WTC11 (cell line): ENCODE results near the gene CST9. TPM values are rescaled to one million over a fixed set of nuclear protein-coding genes. Genes with fewer than 3 reads are reported as not detected.
A peak's percentile ranks its signal among the peaks of the same experiment; 100 is the strongest.

Experiments used
- ATAC-seq: fragments of 200-7000 bp; cut with Tn5 transposase; 2 replicates; pipeline ENCODE4 v1.10.0; 2021; ENCODE audit warnings: mild to moderate bottlenecking, moderate library complexity
- CTCF ChIA-PET: fragments of 300-600 bp; sonication (Branson Sonifier 250); formaldehyde crosslinking; loops from one replicate; lab custom pipeline; 2021; ENCODE audit warnings: antibody characterized with exemption; lab: Charles Lee
- POLR2A ChIA-PET: fragments of 350-600 bp; sonication (Branson Sonifier 250); formaldehyde crosslinking; loops from one replicate; lab custom pipeline; 2021; ENCODE audit warnings: antibody characterized with exemption; lab: Charles Lee
- DNase-seq: peaks from one replicate; pipeline ENCODE4 v3.0.0; 2021; ENCODE audit warnings: low spot score
- H3K27ac Mint-ChIP-seq: 2 replicates; pipeline ENCODE4 v1.8.0; 2021; ENCODE audit warnings: mixed read lengths
- H3K27me3 Mint-ChIP-seq: 2 replicates; pipeline ENCODE4 v1.8.0; 2021; ENCODE audit warnings: low read depth, mild to moderate bottlenecking, moderate library complexity, mixed read lengths
- H3K36me3 Mint-ChIP-seq: 2 replicates; pipeline ENCODE4 v1.8.0; 2021; ENCODE audit warnings: mixed read lengths
- H3K4me1 Mint-ChIP-seq: 2 replicates; pipeline ENCODE4 v1.8.0; 2022; ENCODE audit warnings: mixed read lengths
- H3K4me3 Mint-ChIP-seq: 2 replicates; pipeline ENCODE4 v1.8.0; 2021; ENCODE audit warnings: mild to moderate bottlenecking, moderate library complexity, mixed read lengths
- H3K9me3 Mint-ChIP-seq: 2 replicates; pipeline ENCODE4 v1.8.0; 2021; ENCODE audit warnings: mixed read lengths
- ATF1 ChIP-seq: sonication (generic); formaldehyde crosslinking; IDR thresholded peaks from 2 replicates; pipeline ENCODE4 v1.8.1; 2023; ENCODE audit warnings: mild to moderate bottlenecking, moderate library complexity, missing genetic modification reagents
- EMX1 ChIP-seq: fragments of 250-450 bp; sonication (Bioruptor Pico); IDR thresholded peaks from 2 replicates; pipeline ENCODE4 v1.8.0; 2021; ENCODE audit warnings: mild to moderate bottlenecking
- ETV6 ChIP-seq: sonication (generic); formaldehyde crosslinking; IDR thresholded peaks from 2 replicates; pipeline ENCODE4 v1.8.1; 2022; ENCODE audit warnings: mild to moderate bottlenecking, missing genetic modification reagents
- FOXK1 ChIP-seq: sonication (generic); formaldehyde crosslinking; IDR thresholded peaks from 2 replicates; pipeline ENCODE4 v1.8.0; 2022; ENCODE audit warnings: mild to moderate bottlenecking, moderate library complexity, missing genetic modification reagents
- GRHL2 ChIP-seq: fragments of 250-450 bp; sonication (Bioruptor Pico); IDR thresholded peaks from 2 replicates; pipeline ENCODE4 v1.8.0; 2022; ENCODE audit warnings: mild to moderate bottlenecking, moderate library complexity; ENCODE audit not compliant: insufficient replicate concordance, severe bottlenecking
- NFE2L1 ChIP-seq: sonication (generic); formaldehyde crosslinking; IDR thresholded peaks from 2 replicates; pipeline ENCODE4 v1.8.1; 2023; ENCODE audit warnings: missing genetic modification reagents
- NFYB ChIP-seq: sonication (generic); formaldehyde crosslinking; conservative IDR thresholded peaks from 2 replicates; pipeline ENCODE4 v1.8.0; 2022; ENCODE audit warnings: low read depth, missing genetic modification reagents
- SP1 ChIP-seq: sonication (generic); formaldehyde crosslinking; conservative IDR thresholded peaks from 2 replicates; pipeline ENCODE4 v1.8.1; 2022; ENCODE audit warnings: missing genetic modification reagents
- TP53 ChIP-seq: sonication (generic); formaldehyde crosslinking; IDR thresholded peaks from 2 replicates; pipeline ENCODE4 v1.8.1; 2023; ENCODE audit warnings: mild to moderate bottlenecking, missing genetic modification reagents
- ZBTB21 ChIP-seq: sonication (generic); formaldehyde crosslinking; IDR thresholded peaks from 2 replicates; pipeline ENCODE4 v1.8.1; 2023; ENCODE audit warnings: mild to moderate bottlenecking, missing genetic modification reagents, borderline replicate concordance
- ZNF396 ChIP-seq: fragments of 250-450 bp; sonication (Bioruptor Pico); IDR thresholded peaks from 2 replicates; pipeline ENCODE4 v1.8.0; 2021; ENCODE audit warnings: mild to moderate bottlenecking, moderate library complexity, borderline replicate concordance
- ZNF416 ChIP-seq: fragments of 250-450 bp; sonication (Bioruptor Pico); IDR thresholded peaks from 2 replicates; pipeline ENCODE4 v1.9.0; 2021; ENCODE audit warnings: mild to moderate bottlenecking, inconsistent platforms
- ZNF423 ChIP-seq: fragments of 250-450 bp; sonication (Bioruptor Pico); IDR thresholded peaks from 2 replicates; pipeline ENCODE4 v2.1.2; 2022; ENCODE audit warnings: mild to moderate bottlenecking, moderate library complexity
- ZNF671 ChIP-seq: fragments of 250-450 bp; sonication (Bioruptor Pico); IDR thresholded peaks from 2 replicates; pipeline ENCODE4 v1.8.0; 2021; ENCODE audit warnings: mild to moderate bottlenecking
- total RNA-seq: library from RNA; stranded (reverse); gene quantifications from 3 replicates; pipeline ENCODE4 v1.2.3, GENCODE V29; 2021
- TF ChIP-seq, protein P1 (sequence below): sonication (generic); formaldehyde crosslinking; conservative IDR thresholded peaks from 2 replicates; pipeline ENCODE4 v1.8.1; 2023; ENCODE audit warnings: mild to moderate bottlenecking, low read depth, missing genetic modification reagents, moderate library complexity
- TF ChIP-seq, protein P2 (sequence below): fragments of 250-450 bp; sonication (Bioruptor Pico); IDR thresholded peaks from 2 replicates; pipeline ENCODE4 v2.1.2; 2022; ENCODE audit warnings: mild to moderate bottlenecking, moderate library complexity
- TF ChIP-seq, protein P3 (sequence below): sonication (generic); formaldehyde crosslinking; IDR thresholded peaks from 2 replicates; pipeline ENCODE4 v1.8.1; 2023; ENCODE audit warnings: mild to moderate bottlenecking, missing genetic modification reagents, moderate library complexity
- TF ChIP-seq, protein P4 (sequence below): sonication (generic); formaldehyde crosslinking; IDR thresholded peaks from 2 replicates; pipeline ENCODE4 v1.8.0; 2022; ENCODE audit warnings: mild to moderate bottlenecking, missing genetic modification reagents
- TF ChIP-seq, protein P5 (sequence below): fragments of 200-600 bp; IDR thresholded peaks from 2 replicates; pipeline ENCODE4 v1.8.0; 2022; ENCODE audit warnings: antibody characterized with exemption
- TF ChIP-seq, protein P6 (sequence below): sonication (generic); formaldehyde crosslinking; IDR thresholded peaks from 2 replicates; pipeline ENCODE4 v1.8.1; 2022; ENCODE audit warnings: missing genetic modification reagents, borderline replicate concordance

CST9 gene
- total RNA-seq, 1 experiment from 2014 or later = not detected

DNA sequence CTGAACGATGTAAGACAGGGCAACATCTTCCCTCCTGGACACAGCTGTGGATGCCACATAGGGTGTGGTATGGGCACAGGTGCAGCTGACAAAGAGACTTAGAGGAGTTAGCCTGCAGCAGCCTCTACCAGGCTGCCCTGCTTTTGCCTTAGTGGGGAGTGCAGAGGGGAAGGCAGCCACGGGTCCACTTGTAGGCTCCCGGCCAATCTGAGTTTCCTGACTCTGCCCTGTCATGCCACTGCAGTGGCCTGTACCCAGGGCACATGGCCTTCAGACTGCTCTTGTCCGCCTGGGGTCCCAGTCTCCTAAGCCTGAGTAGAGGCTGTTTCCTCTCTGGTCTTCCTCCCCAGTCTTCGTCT, 20.3 kb downstream of the CST9 start:
- peaks cover 35% of the 10 kb centered on the region for H3K27me3 Mint-ChIP-seq
- H3K4me1 Mint-ChIP-seq = peaks cover 28% of the 10 kb centered on the region
- CTCF ChIA-PET = interaction anchor here (0.6 to 4.8 kb wide), 8 partner anchors 13 to 142 kb away, joined by 3 to 38 read pairs (median 4); no protein-coding TSS in a partner anchor
- TF ChIP-seq ZBTB21 (CRISPR knock-in tag) = no peak
- TF ChIP-seq ZNF671 (CRISPR knock-in tag) = no peak
- TF ChIP-seq, protein P1, sequence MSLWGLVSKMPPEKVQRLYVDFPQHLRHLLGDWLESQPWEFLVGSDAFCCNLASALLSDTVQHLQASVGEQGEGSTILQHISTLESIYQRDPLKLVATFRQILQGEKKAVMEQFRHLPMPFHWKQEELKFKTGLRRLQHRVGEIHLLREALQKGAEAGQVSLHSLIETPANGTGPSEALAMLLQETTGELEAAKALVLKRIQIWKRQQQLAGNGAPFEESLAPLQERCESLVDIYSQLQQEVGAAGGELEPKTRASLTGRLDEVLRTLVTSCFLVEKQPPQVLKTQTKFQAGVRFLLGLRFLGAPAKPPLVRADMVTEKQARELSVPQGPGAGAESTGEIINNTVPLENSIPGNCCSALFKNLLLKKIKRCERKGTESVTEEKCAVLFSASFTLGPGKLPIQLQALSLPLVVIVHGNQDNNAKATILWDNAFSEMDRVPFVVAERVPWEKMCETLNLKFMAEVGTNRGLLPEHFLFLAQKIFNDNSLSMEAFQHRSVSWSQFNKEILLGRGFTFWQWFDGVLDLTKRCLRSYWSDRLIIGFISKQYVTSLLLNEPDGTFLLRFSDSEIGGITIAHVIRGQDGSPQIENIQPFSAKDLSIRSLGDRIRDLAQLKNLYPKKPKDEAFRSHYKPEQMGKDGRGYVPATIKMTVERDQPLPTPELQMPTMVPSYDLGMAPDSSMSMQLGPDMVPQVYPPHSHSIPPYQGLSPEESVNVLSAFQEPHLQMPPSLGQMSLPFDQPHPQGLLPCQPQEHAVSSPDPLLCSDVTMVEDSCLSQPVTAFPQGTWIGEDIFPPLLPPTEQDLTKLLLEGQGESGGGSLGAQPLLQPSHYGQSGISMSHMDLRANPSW (CRISPR knock-in tag) = no peak
- no peak for TF ChIP-seq GRHL2 (CRISPR knock-in tag)
- no peak for TF ChIP-seq NFE2L1 (CRISPR knock-in tag)
- no peak for TF ChIP-seq EMX1 (CRISPR knock-in tag)
- TF ChIP-seq TP53 (CRISPR knock-in tag) = no peak
- no peak for TF ChIP-seq ZNF396 (CRISPR knock-in tag)
- TF ChIP-seq, protein P2, sequence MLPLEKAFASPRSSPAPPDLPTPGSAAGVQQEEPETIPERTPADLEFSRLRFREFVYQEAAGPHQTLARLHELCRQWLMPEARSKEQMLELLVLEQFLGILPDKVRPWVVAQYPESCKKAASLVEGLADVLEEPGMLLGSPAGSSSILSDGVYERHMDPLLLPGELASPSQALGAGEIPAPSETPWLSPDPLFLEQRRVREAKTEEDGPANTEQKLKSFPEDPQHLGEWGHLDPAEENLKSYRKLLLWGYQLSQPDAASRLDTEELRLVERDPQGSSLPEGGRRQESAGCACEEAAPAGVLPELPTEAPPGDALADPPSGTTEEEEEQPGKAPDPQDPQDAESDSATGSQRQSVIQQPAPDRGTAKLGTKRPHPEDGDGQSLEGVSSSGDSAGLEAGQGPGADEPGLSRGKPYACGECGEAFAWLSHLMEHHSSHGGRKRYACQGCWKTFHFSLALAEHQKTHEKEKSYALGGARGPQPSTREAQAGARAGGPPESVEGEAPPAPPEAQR = no peak
- TF ChIP-seq, protein P3, sequence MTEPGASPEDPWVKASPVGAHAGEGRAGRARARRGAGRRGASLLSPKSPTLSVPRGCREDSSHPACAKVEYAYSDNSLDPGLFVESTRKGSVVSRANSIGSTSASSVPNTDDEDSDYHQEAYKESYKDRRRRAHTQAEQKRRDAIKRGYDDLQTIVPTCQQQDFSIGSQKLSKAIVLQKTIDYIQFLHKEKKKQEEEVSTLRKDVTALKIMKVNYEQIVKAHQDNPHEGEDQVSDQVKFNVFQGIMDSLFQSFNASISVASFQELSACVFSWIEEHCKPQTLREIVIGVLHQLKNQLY = no peak
- TF ChIP-seq, protein P4, sequence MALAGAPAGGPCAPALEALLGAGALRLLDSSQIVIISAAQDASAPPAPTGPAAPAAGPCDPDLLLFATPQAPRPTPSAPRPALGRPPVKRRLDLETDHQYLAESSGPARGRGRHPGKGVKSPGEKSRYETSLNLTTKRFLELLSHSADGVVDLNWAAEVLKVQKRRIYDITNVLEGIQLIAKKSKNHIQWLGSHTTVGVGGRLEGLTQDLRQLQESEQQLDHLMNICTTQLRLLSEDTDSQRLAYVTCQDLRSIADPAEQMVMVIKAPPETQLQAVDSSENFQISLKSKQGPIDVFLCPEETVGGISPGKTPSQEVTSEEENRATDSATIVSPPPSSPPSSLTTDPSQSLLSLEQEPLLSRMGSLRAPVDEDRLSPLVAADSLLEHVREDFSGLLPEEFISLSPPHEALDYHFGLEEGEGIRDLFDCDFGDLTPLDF (CRISPR knock-in tag) = no peak
- no peak for TF ChIP-seq ATF1 (CRISPR knock-in tag)
- no peak for TF ChIP-seq ZNF423 (CRISPR knock-in tag)
- no peak for TF ChIP-seq FOXK1 (CRISPR knock-in tag)
- POLR2A ChIA-PET = no interaction called here
- H3K4me3 Mint-ChIP-seq = no peak overlapping the region
- no peak overlapping the region for H3K27ac Mint-ChIP-seq
- H3K36me3 Mint-ChIP-seq = peaks cover 13% of the 10 kb centered on the region; the same call in 1 of the 2 replicates
- peaks cover 19% of the 10 kb centered on the region for H3K9me3 Mint-ChIP-seq
- DNase-seq = no peak
- no peak for ATAC-seq

DNA sequence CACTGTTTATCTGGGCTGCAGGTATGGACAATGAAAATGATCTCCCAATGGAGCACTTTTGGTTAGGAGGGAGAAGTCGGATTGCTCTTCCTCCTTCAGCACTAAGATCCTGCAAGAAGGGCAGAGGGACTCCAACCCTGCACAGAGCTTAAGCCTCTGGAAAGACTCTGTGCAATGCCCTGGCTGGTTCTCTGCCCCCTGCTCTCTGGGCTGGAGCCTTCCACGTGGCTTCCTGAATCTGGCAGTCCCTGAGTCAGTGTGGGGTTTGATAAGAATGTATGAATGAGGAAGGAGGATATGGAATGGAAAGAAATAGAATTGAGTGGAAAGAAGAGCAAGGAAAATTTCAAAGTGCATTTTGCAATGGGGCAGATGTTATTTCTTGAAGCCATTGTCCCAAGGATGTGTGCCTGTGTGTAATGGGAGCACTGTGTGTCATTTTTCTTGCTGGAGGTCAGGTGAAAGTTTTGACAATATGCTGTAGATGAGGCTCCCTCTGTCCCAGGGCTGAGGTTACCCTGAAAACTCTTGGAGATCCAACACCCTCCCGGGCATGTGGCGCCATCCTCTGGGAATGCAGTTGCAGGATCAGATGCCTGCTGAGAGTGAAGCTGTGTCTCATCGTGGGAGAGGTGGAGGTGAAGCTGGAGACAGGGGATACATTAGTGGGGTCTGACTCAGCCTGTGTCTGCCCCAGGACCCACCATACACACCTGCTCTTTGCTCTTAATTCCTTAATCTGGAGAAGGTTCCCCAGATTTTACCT, 21.1 kb downstream of the CST9 start:
- no peak overlapping the region for H3K4me3 Mint-ChIP-seq
- H3K9me3 Mint-ChIP-seq = peaks cover 20% of the 10 kb centered on the region
- ATAC-seq = peak; percentile 70
- ChIA-PET CTCF (interaction anchor here (0.6 to 4.8 kb wide), 8 partner anchors 12 to 142 kb away, joined by 3 to 38 read pairs (median 4); no protein-coding TSS in a partner anchor), POLR2A (no interaction called here)
- DNase-seq = peak; percentile 37
- peaks cover 28% of the 10 kb centered on the region for H3K4me1 Mint-ChIP-seq
- no peak overlapping the region for H3K27ac Mint-ChIP-seq
- peaks cover 35% of the 10 kb centered on the region for H3K27me3 Mint-ChIP-seq
- H3K36me3 Mint-ChIP-seq = peaks cover 13% of the 10 kb centered on the region; the same call in 1 of the 2 replicates
- TF ChIP-seq NFYB (CRISPR knock-in tag) (no peak), ZNF416 (CRISPR knock-in tag) (no peak), NFE2L1 (CRISPR knock-in tag) (no peak), SP1 (CRISPR knock-in tag) (no peak), ETV6 (CRISPR knock-in tag) (no peak)
- TF ChIP-seq, protein P2 = no peak
- TF ChIP-seq, protein P5, sequence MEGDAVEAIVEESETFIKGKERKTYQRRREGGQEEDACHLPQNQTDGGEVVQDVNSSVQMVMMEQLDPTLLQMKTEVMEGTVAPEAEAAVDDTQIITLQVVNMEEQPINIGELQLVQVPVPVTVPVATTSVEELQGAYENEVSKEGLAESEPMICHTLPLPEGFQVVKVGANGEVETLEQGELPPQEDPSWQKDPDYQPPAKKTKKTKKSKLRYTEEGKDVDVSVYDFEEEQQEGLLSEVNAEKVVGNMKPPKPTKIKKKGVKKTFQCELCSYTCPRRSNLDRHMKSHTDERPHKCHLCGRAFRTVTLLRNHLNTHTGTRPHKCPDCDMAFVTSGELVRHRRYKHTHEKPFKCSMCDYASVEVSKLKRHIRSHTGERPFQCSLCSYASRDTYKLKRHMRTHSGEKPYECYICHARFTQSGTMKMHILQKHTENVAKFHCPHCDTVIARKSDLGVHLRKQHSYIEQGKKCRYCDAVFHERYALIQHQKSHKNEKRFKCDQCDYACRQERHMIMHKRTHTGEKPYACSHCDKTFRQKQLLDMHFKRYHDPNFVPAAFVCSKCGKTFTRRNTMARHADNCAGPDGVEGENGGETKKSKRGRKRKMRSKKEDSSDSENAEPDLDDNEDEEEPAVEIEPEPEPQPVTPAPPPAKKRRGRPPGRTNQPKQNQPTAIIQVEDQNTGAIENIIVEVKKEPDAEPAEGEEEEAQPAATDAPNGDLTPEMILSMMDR = no peak
- TF ChIP-seq, protein P6, sequence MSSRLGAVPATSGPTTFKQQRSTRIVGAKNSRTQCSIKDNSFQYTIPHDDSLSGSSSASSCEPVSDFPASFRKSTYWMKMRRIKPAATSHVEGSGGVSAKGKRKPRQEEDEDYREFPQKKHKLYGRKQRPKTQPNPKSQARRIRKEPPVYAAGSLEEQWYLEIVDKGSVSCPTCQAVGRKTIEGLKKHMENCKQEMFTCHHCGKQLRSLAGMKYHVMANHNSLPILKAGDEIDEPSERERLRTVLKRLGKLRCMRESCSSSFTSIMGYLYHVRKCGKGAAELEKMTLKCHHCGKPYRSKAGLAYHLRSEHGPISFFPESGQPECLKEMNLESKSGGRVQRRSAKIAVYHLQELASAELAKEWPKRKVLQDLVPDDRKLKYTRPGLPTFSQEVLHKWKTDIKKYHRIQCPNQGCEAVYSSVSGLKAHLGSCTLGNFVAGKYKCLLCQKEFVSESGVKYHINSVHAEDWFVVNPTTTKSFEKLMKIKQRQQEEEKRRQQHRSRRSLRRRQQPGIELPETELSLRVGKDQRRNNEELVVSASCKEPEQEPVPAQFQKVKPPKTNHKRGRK = no peak
